Hepatocyte (in vitro differentiated cells): ENCODE data around the gene AUTS2. TPM values are rescaled to one million over a fixed set of nuclear protein-coding genes. Genes with fewer than 3 reads are reported as not detected.

Source experiments
- DNase-seq: peaks from one replicate; pipeline ENCODE4 v3.0.0-alpha.2; 2016; ENCODE audit warnings: low spot score
- H2AFZ ChIP-seq: fragments of 200-600 bp; sonication (generic); 2 replicates; pipeline ENCODE4 v1.6.0; 2016; ENCODE audit warnings: antibody characterized with exemption, mild to moderate bottlenecking
- H3K27ac ChIP-seq: fragments of 200-600 bp; sonication (generic); 2 replicates; pipeline ENCODE4 v1.5.1; 2016; ENCODE audit warnings: mild to moderate bottlenecking
- H3K27me3 ChIP-seq: fragments of 200-600 bp; sonication (generic); 2 replicates; pipeline ENCODE4 v1.6.1; 2016
- H3K36me3 ChIP-seq: fragments of 200-600 bp; sonication (generic); replicated peaks from 2 replicates; pipeline ENCODE4 v1.5.1; 2016; ENCODE audit warnings: low read depth; ENCODE audit not compliant: insufficient read depth
- H3K4me1 ChIP-seq: fragments of 200-600 bp; sonication (generic); 2 replicates; pipeline ENCODE4 v1.5.1; 2016; ENCODE audit warnings: mild to moderate bottlenecking, moderate library complexity; ENCODE audit not compliant: insufficient read depth
- H3K4me2 ChIP-seq: fragments of 200-600 bp; sonication (generic); 2 replicates; pipeline ENCODE4 v1.6.0; 2016
- H3K4me3 ChIP-seq: fragments of 200-600 bp; sonication (generic); 2 replicates; pipeline ENCODE4 v1.5.1; 2016; ENCODE audit warnings: mild to moderate bottlenecking
- H3K79me2 ChIP-seq: fragments of 200-600 bp; sonication (generic); 2 replicates; pipeline ENCODE4 v1.6.0; 2017; ENCODE audit warnings: mild to moderate bottlenecking
- H3K9me2 ChIP-seq: fragments of 200-600 bp; sonication (generic); replicated peaks from 2 replicates; pipeline ENCODE4 v1.6.0; 2017; ENCODE audit warnings: mild to moderate bottlenecking; ENCODE audit not compliant: insufficient read depth
- H3K9me3 ChIP-seq: fragments of 200-600 bp; sonication (generic); 2 replicates; pipeline ENCODE4 v1.5.1; 2016; ENCODE audit warnings: low read depth, mild to moderate bottlenecking
- H4K20me1 ChIP-seq: fragments of 200-600 bp; sonication (generic); 2 replicates; pipeline ENCODE4 v1.6.0; 2016; ENCODE audit warnings: mild to moderate bottlenecking; ENCODE audit not compliant: insufficient read depth, poor library complexity, severe bottlenecking
- EZH2 ChIP-seq: fragments of 200-600 bp; sonication (generic); IDR thresholded peaks from 2 replicates; pipeline ENCODE4 v1.6.1; 2016; ENCODE audit warnings: antibody characterized with exemption, mild to moderate bottlenecking, borderline replicate concordance
- EZH2phosphoT487 ChIP-seq: fragments of 200-600 bp; sonication (generic); IDR thresholded peaks from one replicate; pipeline ENCODE4 v1.6.1; 2018; ENCODE audit warnings: antibody characterized with exemption, mild to moderate bottlenecking, low read depth, moderate library complexity; ENCODE audit not compliant: unreplicated experiment, severe bottlenecking
- WGBS: methylation state at CpG from one replicate; pipeline ENCODE4 v1.1.6; 2016; ENCODE audit warnings: low lambda C conversion rate; ENCODE audit errors: missing lambda C conversion rate; 5-methylcytosine and 5-hydroxymethylcytosine counted together
- polyA plus RNA-seq: library from polyadenylated mRNA; unstranded; fragments of >200 nt; fragmentation: Nextera tagmentation; extraction: Ambion mirVana; gene quantifications from 2 replicates; pipeline ENCODE4 v1.2.1, GENCODE V29; 2016
- total RNA-seq: library from RNA; depleted of rRNA; stranded (reverse); fragments of >200 nt; gene quantifications from 2 replicates; pipeline ENCODE4 v1.2.3, GENCODE V29; 2014
- TF ChIP-seq, protein P1 (sequence below): fragments of 200-600 bp; sonication (generic); IDR thresholded peaks from 2 replicates; pipeline ENCODE4 v1.5.1; 2016; ENCODE audit warnings: antibody characterized with exemption, mild to moderate bottlenecking; ENCODE audit not compliant: poor library complexity

AUTS2 gene
- total and polyA plus RNA-seq, 2 experiments from 2014 or later, result 34.4 to 40.9 TPM

GRCh38 chr7:69677054-69677852, 79.0 kb downstream of the AUTS2 start:
- H2AFZ ChIP-seq, result no peak overlapping the region

DNA sequence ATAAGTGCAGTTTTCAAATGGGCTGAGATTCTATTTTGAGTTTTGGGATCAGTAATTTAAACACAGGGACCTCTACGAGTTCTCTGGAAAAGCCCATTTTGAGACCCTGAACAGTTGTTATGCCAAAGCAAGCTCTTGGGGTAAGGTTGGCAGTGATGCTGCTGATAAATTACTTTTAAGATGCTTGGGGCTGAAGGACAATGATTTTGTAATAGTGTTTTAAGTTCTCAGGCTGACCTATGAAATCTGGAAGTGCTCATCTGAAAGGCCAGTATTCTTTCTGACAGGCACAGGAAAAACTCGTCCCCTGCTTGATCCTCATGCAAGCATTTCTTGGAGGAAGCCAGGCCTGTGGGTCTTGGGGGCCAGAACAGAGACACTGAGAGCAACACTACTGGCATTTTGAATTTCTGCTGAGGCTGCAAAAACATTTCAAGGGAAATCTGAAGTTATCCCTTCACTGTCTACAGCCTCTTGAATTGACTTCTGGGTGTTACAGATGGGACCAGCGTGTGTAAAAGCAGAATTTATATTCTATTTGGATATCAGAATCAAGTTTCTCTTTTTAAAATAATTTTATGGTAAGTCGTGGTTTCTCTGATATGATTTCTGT, 79.7 kb downstream of the AUTS2 start:
- Histone ChIP-seq H3K9me2 (no peaks in the 10 kb centered on the region), H3K4me3 (no peak overlapping the region), H4K20me1 (peaks cover 8% of the 10 kb centered on the region), H3K27ac (peak overlapping the region; percentile 7), H3K79me2 (peaks cover 59% of the 10 kb centered on the region), H2AFZ (no peak overlapping the region), H3K4me2 (peak overlapping the region; percentile 50), H3K36me3 (no peaks in the 10 kb centered on the region), H3K4me1 (peaks cover 12% of the 10 kb centered on the region), H3K9me3 (no peaks in the 10 kb centered on the region), H3K27me3 (no peaks in the 10 kb centered on the region)
- TF ChIP-seq, protein P1, sequence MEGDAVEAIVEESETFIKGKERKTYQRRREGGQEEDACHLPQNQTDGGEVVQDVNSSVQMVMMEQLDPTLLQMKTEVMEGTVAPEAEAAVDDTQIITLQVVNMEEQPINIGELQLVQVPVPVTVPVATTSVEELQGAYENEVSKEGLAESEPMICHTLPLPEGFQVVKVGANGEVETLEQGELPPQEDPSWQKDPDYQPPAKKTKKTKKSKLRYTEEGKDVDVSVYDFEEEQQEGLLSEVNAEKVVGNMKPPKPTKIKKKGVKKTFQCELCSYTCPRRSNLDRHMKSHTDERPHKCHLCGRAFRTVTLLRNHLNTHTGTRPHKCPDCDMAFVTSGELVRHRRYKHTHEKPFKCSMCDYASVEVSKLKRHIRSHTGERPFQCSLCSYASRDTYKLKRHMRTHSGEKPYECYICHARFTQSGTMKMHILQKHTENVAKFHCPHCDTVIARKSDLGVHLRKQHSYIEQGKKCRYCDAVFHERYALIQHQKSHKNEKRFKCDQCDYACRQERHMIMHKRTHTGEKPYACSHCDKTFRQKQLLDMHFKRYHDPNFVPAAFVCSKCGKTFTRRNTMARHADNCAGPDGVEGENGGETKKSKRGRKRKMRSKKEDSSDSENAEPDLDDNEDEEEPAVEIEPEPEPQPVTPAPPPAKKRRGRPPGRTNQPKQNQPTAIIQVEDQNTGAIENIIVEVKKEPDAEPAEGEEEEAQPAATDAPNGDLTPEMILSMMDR, result no peak
- TF ChIP-seq EZH2phosphoT487, result no peak
- no peak for DNase-seq
- 64% methylated on average over 4 of the region's 4 CpGs for WGBS

More at GRCh38 chr7:69677054-69677852, 79.0 kb downstream of the AUTS2 start:
- no peaks in the 10 kb centered on the region for H3K36me3 ChIP-seq
- H3K9me3 ChIP-seq, result no peaks in the 10 kb centered on the region
- WGBS, result 36% methylated on average over 4 of the region's 4 CpGs
- no peak for DNase-seq
- H3K79me2 ChIP-seq, result peaks cover 58% of the 10 kb centered on the region
- H3K27me3 ChIP-seq, result no peaks in the 10 kb centered on the region
- peak overlapping the region; percentile 7 for H3K27ac ChIP-seq
- peaks cover 12% of the 10 kb centered on the region for H3K4me1 ChIP-seq
- peak overlapping the region; percentile 50 for H3K4me2 ChIP-seq
- H4K20me1 ChIP-seq, result peaks cover 9% of the 10 kb centered on the region
- no peak for TF ChIP-seq EZH2phosphoT487
- TF ChIP-seq, protein P1, result peak; percentile 33
- H3K9me2 ChIP-seq, result no peaks in the 10 kb centered on the region
- no peak overlapping the region for H3K4me3 ChIP-seq

DNA sequence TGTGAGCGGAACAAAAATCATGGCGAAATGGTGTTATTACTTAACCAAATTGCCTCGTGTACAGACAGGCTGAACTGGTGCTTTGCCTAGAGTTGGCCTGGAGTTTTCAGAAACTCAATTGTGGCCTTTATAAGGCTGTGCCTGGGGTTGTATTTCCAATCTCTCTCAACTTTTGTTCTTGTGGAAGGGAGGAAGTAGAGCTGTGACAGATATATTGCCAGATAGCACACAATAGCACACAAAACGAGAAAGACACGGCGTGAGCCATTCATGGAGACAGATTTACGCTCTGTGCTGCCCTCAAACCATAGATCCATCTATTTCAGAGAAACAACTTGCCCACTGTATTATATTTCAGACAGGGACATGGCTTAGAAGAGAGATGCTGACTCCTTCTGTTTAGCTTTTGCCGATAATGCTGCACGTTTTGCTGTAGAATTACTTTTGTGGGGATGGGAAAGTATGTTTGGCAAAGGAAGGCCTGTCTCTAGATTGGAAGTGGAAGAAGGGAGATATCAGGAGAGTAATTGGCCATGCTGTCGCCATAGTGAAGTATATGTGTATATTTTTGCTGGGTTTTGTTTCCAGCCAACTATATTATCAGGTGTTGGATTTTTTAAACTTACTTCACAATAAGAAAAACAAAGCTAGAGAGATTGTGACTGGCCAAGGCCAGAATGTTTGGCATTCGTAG, 80.4 kb downstream of the AUTS2 start:
- H3K4me1 ChIP-seq, result peaks cover 12% of the 10 kb centered on the region
- no peaks in the 10 kb centered on the region for H3K9me2 ChIP-seq
- TF ChIP-seq EZH2 (no peak), EZH2phosphoT487 (no peak)
- TF ChIP-seq, protein P1, result no peak
- H3K27ac ChIP-seq, result peak overlapping the region; percentile 7
- peaks cover 4% of the 10 kb centered on the region for H4K20me1 ChIP-seq
- H3K4me3 ChIP-seq, result no peak overlapping the region
- no peaks in the 10 kb centered on the region for H3K27me3 ChIP-seq
- H3K9me3 ChIP-seq, result no peaks in the 10 kb centered on the region
- DNase-seq, result no peak
- no peak overlapping the region for H2AFZ ChIP-seq
- peak overlapping the region; percentile 50 for H3K4me2 ChIP-seq
- H3K79me2 ChIP-seq, result peaks cover 61% of the 10 kb centered on the region
- no peaks in the 10 kb centered on the region for H3K36me3 ChIP-seq
- WGBS, result 75% methylated on average over 11 of the region's 11 CpGs
